CD14-positive monocyte (primary cell): ENCODE data around the gene FLRT1. TPM values are rescaled to one million over a fixed set of nuclear protein-coding genes. Genes with fewer than 3 reads are reported as not detected.
"Not testable (repeated sequence)": the region's sequence is repeated elsewhere in the genome, so short reads cannot be mapped to it uniquely, and the experiment has no call there.

ENCODE experiments used
- DNase-seq, 3 donors: peaks; one replicate each; pipeline ENCODE4 v3.0.0-alpha.2; 2011 to 2022
- H2AFZ ChIP-seq: 2 replicates; pipeline ENCODE4 v1.6.0; 2012; ENCODE audit warnings: mild to moderate bottlenecking, low read depth, low read length, inconsistent platforms; ENCODE audit not compliant: insufficient read depth, poor library complexity, severe bottlenecking
- H3K27ac ChIP-seq, 2 donors: 1 replicate in 1 of 2; 2 replicates in 1 of 2; pipeline ENCODE4 v1.5.1; 2012 to 2013; ENCODE audit warnings: low read length in 2 of 2, control low read depth in 1 of 2, inconsistent platforms in 1 of 2, low read depth in 1 of 2, mild to moderate bottlenecking in 1 of 2
- H3K27me3 ChIP-seq, 2 donors: one replicate each; pipeline versions ENCODE4 v1.6.0 to v1.6.1; 2011 to 2013; ENCODE audit warnings: low read length in 2 of 2; ENCODE audit not compliant: control insufficient read depth in 2 of 2, insufficient read depth in 2 of 2
- H3K36me3 ChIP-seq, 2 donors: replicated peaks in 1 of 2; 1 replicate in 1 of 2; 2 replicates in 1 of 2; pipeline versions ENCODE4 v1.5.1 to v1.6.1; 2012 to 2013; ENCODE audit warnings: low read length in 2 of 2, control low read depth in 1 of 2, inconsistent platforms in 1 of 2, mild to moderate bottlenecking in 1 of 2; ENCODE audit not compliant: insufficient read depth in 2 of 2, control insufficient read depth in 1 of 2
- H3K4me1 ChIP-seq, 2 donors: 1 replicate in 1 of 2; 2 replicates in 1 of 2; pipeline versions ENCODE4 v1.5.1 to v1.6.1; 2012 to 2013; ENCODE audit warnings: low read length in 2 of 2, control low read depth in 1 of 2, inconsistent platforms in 1 of 2, mild to moderate bottlenecking in 1 of 2, moderate library complexity in 1 of 2; ENCODE audit not compliant: insufficient read depth in 2 of 2, control insufficient read depth in 1 of 2
- H3K4me2 ChIP-seq: replicated peaks from 2 replicates; pipeline ENCODE3; 2012; ENCODE audit warnings: low read length, moderate library complexity, mild to moderate bottlenecking; ENCODE audit not compliant: poor library complexity, severe bottlenecking; ENCODE audit errors: extremely low read depth
- H3K4me3 ChIP-seq, 3 experiments: fragments of 200-600 bp in 1 of 3; sonication (generic) in 1 of 3; replicated peaks in 1 of 3; 1 replicate in 2 of 3; 2 replicates in 1 of 3; pipeline ENCODE4 v1.5.1; 2011 to 2013; ENCODE audit warnings: low read length in 3 of 3, mild to moderate bottlenecking in 3 of 3, control low read depth in 2 of 3, low read depth in 2 of 3, inconsistent platforms in 1 of 3, moderate library complexity in 1 of 3
- H3K79me2 ChIP-seq: 2 replicates; pipeline ENCODE4 v1.6.0; 2012; ENCODE audit warnings: mild to moderate bottlenecking, control low read depth, inconsistent platforms, low read length, moderate library complexity; ENCODE audit not compliant: insufficient read depth
- H3K9ac ChIP-seq: 2 replicates; pipeline ENCODE4 v1.6.0; 2017; ENCODE audit warnings: low read length, mild to moderate bottlenecking; ENCODE audit not compliant: insufficient read depth, poor library complexity, severe bottlenecking
- H3K9me3 ChIP-seq, 2 donors: replicated peaks in 1 of 2; 1 replicate in 1 of 2; 2 replicates in 1 of 2; pipeline versions ENCODE4 v1.5.1 to v1.6.1; 2012 to 2013; ENCODE audit warnings: low read length in 2 of 2, control low read depth in 1 of 2; ENCODE audit not compliant: control insufficient read depth in 1 of 2, insufficient read depth in 1 of 2
- H4K20me1 ChIP-seq: 2 replicates; pipeline ENCODE4 v1.6.0; 2012; ENCODE audit warnings: mild to moderate bottlenecking, low read length, control low read depth, moderate library complexity; ENCODE audit not compliant: insufficient read depth
- H3K27ac Mint-ChIP-seq, 7 donors: one replicate each; pipeline ENCODE4 v1.8.0; 2020; ENCODE audit warnings: mild to moderate bottlenecking in 7 of 7, mixed read lengths in 7 of 7, moderate library complexity in 6 of 7, inconsistent platforms in 2 of 7
- H3K27me3 Mint-ChIP-seq, 3 donors: one replicate each; pipeline ENCODE4 v1.8.0; 2021 to 2022; ENCODE audit warnings: low read depth in 3 of 3, mild to moderate bottlenecking in 3 of 3, mixed read lengths in 3 of 3, moderate library complexity in 3 of 3, inconsistent platforms in 1 of 3
- H3K36me3 Mint-ChIP-seq, 2 donors: one replicate each; pipeline ENCODE4 v1.8.0; 2020; ENCODE audit warnings: mixed read lengths in 2 of 2, inconsistent platforms in 1 of 2, mild to moderate bottlenecking in 1 of 2
- H3K4me1 Mint-ChIP-seq: one replicate; pipeline ENCODE4 v1.8.0; 2020; ENCODE audit warnings: mild to moderate bottlenecking, mixed read lengths
- H3K4me3 Mint-ChIP-seq, 2 donors: one replicate each; pipeline ENCODE4 v1.8.0; 2020; ENCODE audit warnings: mild to moderate bottlenecking in 2 of 2, mixed read lengths in 2 of 2, moderate library complexity in 1 of 2
- H3K9me3 Mint-ChIP-seq, 7 donors: one replicate each; pipeline ENCODE4 v1.8.0; 2020 to 2022; ENCODE audit warnings: mixed read lengths in 7 of 7, mild to moderate bottlenecking in 6 of 7, moderate library complexity in 6 of 7, inconsistent platforms in 2 of 7
- WGBS: methylation state at CpG from one replicate; pipeline ENCODE4 v1.1.5; 2013; ENCODE audit warnings: missing lambda C conversion rate; ENCODE audit not compliant: insufficient coverage; 5-methylcytosine and 5-hydroxymethylcytosine counted together
- intact Hi-C, 2 donors: fragments of 100-400 bp; cut with micrococcal nuclease; formaldehyde crosslinking; loops; one replicate each; pipeline versions ENCODE4 v1.15.0 to v1.15.1; 2023
- polyA plus RNA-seq, 3 donors: library from polyadenylated mRNA; depleted of rRNA in 1 of 3; unstranded in 2 of 3; stranded (reverse) in 1 of 3; fragments of 300-500 nt in 2 of 3; fragments of >200 nt in 1 of 3; fragmentation: Illumina TruSeq in 2 of 3; gene quantifications; 1 replicate in 2 of 3; 2 replicates in 1 of 3; pipeline ENCODE4 v1.2.3, GENCODE V29; 2012 to 2021
- TF ChIP-seq, protein P1 (sequence below): fragments of 200-600 bp; IDR thresholded peaks from one replicate; pipeline ENCODE4 v1.8.0; 2022; ENCODE audit warnings: antibody characterized with exemption, mild to moderate bottlenecking

The FLRT1 gene
- polyA plus RNA-seq, 3 donors: not detected

DNA sequence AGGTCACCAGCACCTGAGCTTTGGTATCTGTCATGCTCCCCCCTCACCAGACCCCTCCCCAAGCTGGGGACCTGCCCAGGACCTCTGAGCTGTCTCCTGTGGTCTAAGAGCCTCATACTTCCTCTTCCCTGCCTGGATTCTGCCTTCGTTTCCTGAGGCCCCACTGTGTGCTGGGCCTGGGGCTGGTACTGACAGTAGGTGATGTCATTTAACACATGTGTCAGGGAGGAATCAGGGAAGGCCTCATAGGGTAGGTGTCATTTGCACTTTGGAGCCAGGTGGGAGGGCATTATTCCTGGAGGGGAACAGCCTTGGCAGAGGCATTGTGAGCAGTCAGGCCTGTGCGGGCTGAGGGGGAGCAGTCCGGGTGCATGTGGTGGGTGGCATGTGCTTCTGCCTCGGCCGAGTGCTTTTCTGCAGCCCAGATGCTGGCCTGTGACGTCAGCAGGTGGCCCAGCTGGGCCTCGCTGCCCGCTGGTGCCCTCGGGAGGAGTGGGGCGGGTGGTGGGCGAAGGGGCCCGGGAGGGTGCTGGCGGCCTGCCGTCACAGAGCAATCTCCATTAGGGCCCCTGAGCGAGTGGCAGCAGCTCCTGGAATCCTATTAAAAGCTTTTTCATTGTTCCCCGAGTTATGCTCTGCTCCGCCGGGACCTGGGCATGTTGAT is 9.1 kb downstream of the FLRT1 start:
- H3K27ac Mint-ChIP-seq: no peak overlapping the region
- Histone ChIP-seq H2AFZ (no peak overlapping the region), H3K36me3 (no peaks in the 10 kb centered on the region), H3K4me3 (no peak overlapping the region), H3K79me2 (no peaks in the 10 kb centered on the region), H3K27ac (no peak overlapping the region), H3K4me2 (no peak overlapping the region), H3K9ac (no peak overlapping the region), H3K9me3 (no peaks in the 10 kb centered on the region), H4K20me1 (no peaks in the 10 kb centered on the region), H3K27me3 (no peaks in the 10 kb centered on the region), H3K4me1 (peaks cover 14 to 16% of the 10 kb centered on the region in 2 donors)
- no peaks in the 10 kb centered on the region for H3K36me3 Mint-ChIP-seq
- H3K4me3 Mint-ChIP-seq: no peak overlapping the region
- DNase-seq: no peak
- H3K27me3 Mint-ChIP-seq: peaks cover 1 to 4% (median 3%) of the 10 kb centered on the region in 3 donors
- 77% methylated on average over 18 of the region's 18 CpGs for WGBS
- TF ChIP-seq, protein P1, sequence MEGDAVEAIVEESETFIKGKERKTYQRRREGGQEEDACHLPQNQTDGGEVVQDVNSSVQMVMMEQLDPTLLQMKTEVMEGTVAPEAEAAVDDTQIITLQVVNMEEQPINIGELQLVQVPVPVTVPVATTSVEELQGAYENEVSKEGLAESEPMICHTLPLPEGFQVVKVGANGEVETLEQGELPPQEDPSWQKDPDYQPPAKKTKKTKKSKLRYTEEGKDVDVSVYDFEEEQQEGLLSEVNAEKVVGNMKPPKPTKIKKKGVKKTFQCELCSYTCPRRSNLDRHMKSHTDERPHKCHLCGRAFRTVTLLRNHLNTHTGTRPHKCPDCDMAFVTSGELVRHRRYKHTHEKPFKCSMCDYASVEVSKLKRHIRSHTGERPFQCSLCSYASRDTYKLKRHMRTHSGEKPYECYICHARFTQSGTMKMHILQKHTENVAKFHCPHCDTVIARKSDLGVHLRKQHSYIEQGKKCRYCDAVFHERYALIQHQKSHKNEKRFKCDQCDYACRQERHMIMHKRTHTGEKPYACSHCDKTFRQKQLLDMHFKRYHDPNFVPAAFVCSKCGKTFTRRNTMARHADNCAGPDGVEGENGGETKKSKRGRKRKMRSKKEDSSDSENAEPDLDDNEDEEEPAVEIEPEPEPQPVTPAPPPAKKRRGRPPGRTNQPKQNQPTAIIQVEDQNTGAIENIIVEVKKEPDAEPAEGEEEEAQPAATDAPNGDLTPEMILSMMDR: no peak
- H3K4me1 Mint-ChIP-seq: peaks cover 10% of the 10 kb centered on the region
- H3K9me3 Mint-ChIP-seq: peaks cover 0 to 4% (median 0%) of the 10 kb centered on the region in 7 donors
- intact Hi-C loops: no loop called here

DNA sequence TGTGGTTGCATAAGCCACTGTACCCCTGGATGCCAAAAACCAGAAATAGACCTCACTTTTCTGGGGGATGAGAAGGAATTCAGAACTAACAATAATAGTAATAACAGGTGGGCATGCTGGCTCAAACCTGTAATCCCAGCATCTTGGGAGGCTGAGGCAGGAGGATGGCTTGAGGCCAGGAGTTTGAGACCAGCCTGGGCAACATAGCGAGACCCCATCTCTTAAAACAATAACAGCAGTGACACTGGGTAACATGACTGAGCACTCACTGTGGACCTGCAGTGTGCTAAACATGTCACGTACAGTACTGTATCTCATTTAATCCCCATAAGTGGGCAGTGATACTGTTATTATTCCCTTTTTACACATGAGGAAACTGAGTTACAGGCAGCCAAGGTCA is 10.0 kb downstream of the FLRT1 start:
- intact Hi-C loops: no loop called here
- Mint-ChIP-seq H3K4me3 (no peak overlapping the region), H3K36me3 (no peaks in the 10 kb centered on the region), H3K9me3 (no peaks in the 10 kb centered on the region), H3K27ac (no peak overlapping the region), H3K27me3 (peaks cover 1 to 3% (median 2%) of the 10 kb centered on the region in 3 donors), H3K4me1 (peaks cover 10% of the 10 kb centered on the region)
- no peaks in the 10 kb centered on the region for H3K27me3 ChIP-seq
- H3K36me3 ChIP-seq: no peaks in the 10 kb centered on the region
- TF ChIP-seq, protein P1: no peak
- no peak overlapping the region for H2AFZ ChIP-seq
- DNase-seq: no peak
- peaks cover 14 to 16% of the 10 kb centered on the region in 2 donors for H3K4me1 ChIP-seq
- H3K9me3 ChIP-seq: no peaks in the 10 kb centered on the region
- H3K79me2 ChIP-seq: no peaks in the 10 kb centered on the region
- H3K4me3 ChIP-seq: no peak overlapping the region
- 93% methylated on average over 2 of the region's 2 CpGs for WGBS
- no peaks in the 10 kb centered on the region for H4K20me1 ChIP-seq
- H3K27ac ChIP-seq: no peak overlapping the region
- H3K4me2 ChIP-seq: no peak overlapping the region
- no peak overlapping the region for H3K9ac ChIP-seq

DNA sequence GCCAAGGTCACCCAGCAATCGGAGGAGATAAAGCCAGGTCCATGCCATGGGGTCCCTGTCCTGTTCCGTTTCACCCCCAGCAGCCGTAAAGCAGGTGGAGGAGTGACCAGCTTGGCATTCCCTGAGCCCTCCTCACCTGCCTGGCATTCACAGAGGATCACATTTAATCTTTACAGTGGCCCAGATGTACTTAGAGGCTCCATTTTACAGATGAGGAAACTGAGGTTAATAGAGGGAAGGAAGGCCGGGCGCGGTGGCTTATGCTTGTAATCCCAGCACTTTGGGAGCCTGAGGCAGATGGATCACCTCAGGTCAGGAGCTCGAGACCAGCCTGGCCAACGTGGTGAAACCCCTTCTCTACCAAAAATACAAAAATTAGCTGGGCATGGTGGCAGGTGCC is 11.6 kb downstream of the FLRT1 start:
- H2AFZ ChIP-seq, H3K4me2 ChIP-seq, H3K36me3 ChIP-seq, H3K27me3 ChIP-seq, DNase-seq, H3K9me3 Mint-ChIP-seq, H3K27me3 Mint-ChIP-seq, H3K9ac ChIP-seq, H3K36me3 Mint-ChIP-seq, H3K4me3 ChIP-seq, H3K79me2 ChIP-seq, H3K9me3 ChIP-seq, intact Hi-C loops, H3K4me1 Mint-ChIP-seq, H4K20me1 ChIP-seq, H3K27ac ChIP-seq: not testable (repeated sequence)
- H3K4me3 Mint-ChIP-seq: peak overlapping the region in 1 of 2 donors; percentile 42
- peaks cover 14 to 16% of the 10 kb centered on the region in 2 donors for H3K4me1 ChIP-seq
- WGBS: 98% methylated on average over 7 of the region's 8 CpGs
- peak overlapping the region in 2 of 7 donors; percentile 36 to 68 for H3K27ac Mint-ChIP-seq
